ENCODE data around the gene PLLP.
"Not testable (repeated sequence)": the region's sequence is repeated elsewhere in the genome, so short reads cannot be mapped to it uniquely, and the experiment has no call there.

PLLP gene

GRCh38 chr16:57275946-57276345 is 8.5 kb downstream of the PLLP start:
- DNase-seq; H3K9me3 Mint-ChIP-seq; H3K27me3 Mint-ChIP-seq; H3K27ac Mint-ChIP-seq; ATAC-seq (replicated peaks); H3K36me3 Mint-ChIP-seq (ENCODE audit: insufficient read depth); H3K4me3 Mint-ChIP-seq: not testable (repeated sequence)
- H3K4me1 Mint-ChIP-seq (ENCODE audit: low read depth in 2 of 2): peaks cover 7 to 15% of the 10 kb centered on the region in 2 donors

GRCh38 chr16:57273826-57274225 is 10.6 kb downstream of the PLLP start:
- ATAC-seq (replicated peaks) (no peak), DNase-seq (no peak)
- H3K9me3 Mint-ChIP-seq: no peaks in the 10 kb centered on the region
- H3K4me3 Mint-ChIP-seq: no peak overlapping the region
- peaks cover 9% of the 10 kb centered on the region for H3K36me3 Mint-ChIP-seq (ENCODE audit: insufficient read depth)
- H3K27me3 Mint-ChIP-seq: no peaks in the 10 kb centered on the region
- H3K4me1 Mint-ChIP-seq (ENCODE audit: low read depth in 2 of 2): peaks cover 7 to 13% of the 10 kb centered on the region in 2 donors
- H3K27ac Mint-ChIP-seq: no peak overlapping the region

GRCh38 chr16:57273359-57273758 is 11.1 kb downstream of the PLLP start:
- H3K36me3 Mint-ChIP-seq (ENCODE audit: insufficient read depth): peaks cover 9% of the 10 kb centered on the region
- H3K4me1 Mint-ChIP-seq (ENCODE audit: low read depth in 2 of 2): peaks cover 7 to 13% of the 10 kb centered on the region in 2 donors
- DNase-seq (no peak), ATAC-seq (replicated peaks) (no peak)
- H3K27me3 Mint-ChIP-seq: no peaks in the 10 kb centered on the region
- no peak overlapping the region for H3K4me3 Mint-ChIP-seq
- H3K27ac Mint-ChIP-seq: no peak overlapping the region
- no peaks in the 10 kb centered on the region for H3K9me3 Mint-ChIP-seq

- DNase-seq (no peak), ATAC-seq (replicated peaks) (no peak)
- Mint-ChIP-seq H3K27ac (no peak overlapping the region), H3K9me3 (no peaks in the 10 kb centered on the region), H3K4me1 (ENCODE audit: low read depth in 2 of 2) (peaks cover 0 to 7% of the 10 kb centered on the region in 2 donors), H3K27me3 (no peaks in the 10 kb centered on the region), H3K36me3 (ENCODE audit: insufficient read depth) (peaks cover 9% of the 10 kb centered on the region), H3K4me3 (no peak overlapping the region)
These were observed 12.5 kb downstream of the PLLP start for GRCh38 chr16:57271867-57272495.

GRCh38 chr16:57271063-57271345 is 13.5 kb downstream of the PLLP start:
- H3K4me1 Mint-ChIP-seq (ENCODE audit: low read depth in 2 of 2): peaks cover 7 to 9% of the 10 kb centered on the region in 2 donors
- H3K9me3 Mint-ChIP-seq: no peaks in the 10 kb centered on the region
- H3K27me3 Mint-ChIP-seq: no peaks in the 10 kb centered on the region
- ATAC-seq (replicated peaks) (no peak), DNase-seq (no peak)
- no peak overlapping the region for H3K27ac Mint-ChIP-seq
- peaks cover 9% of the 10 kb centered on the region for H3K36me3 Mint-ChIP-seq (ENCODE audit: insufficient read depth)
- no peak overlapping the region for H3K4me3 Mint-ChIP-seq

GRCh38 chr16:57270221-57271062 is 14.0 kb downstream of the PLLP start:
- no peak overlapping the region for H3K4me3 Mint-ChIP-seq

GRCh38 chr16:57268804-57269800 is 15.4 kb downstream of the PLLP start:
- Mint-ChIP-seq H3K27me3 (no peaks in the 10 kb centered on the region), H3K27ac (no peak overlapping the region)

More at GRCh38 chr16:57270221-57271062, 14.0 kb downstream of the PLLP start:
- no peaks in the 10 kb centered on the region for H3K9me3 Mint-ChIP-seq
- ATAC-seq (replicated peaks) (no peak), DNase-seq (no peak)
- H3K4me1 Mint-ChIP-seq (ENCODE audit: low read depth in 2 of 2): peaks cover 7 to 9% of the 10 kb centered on the region in 2 donors
- no peak overlapping the region for H3K27ac Mint-ChIP-seq
- H3K27me3 Mint-ChIP-seq: no peaks in the 10 kb centered on the region
- H3K36me3 Mint-ChIP-seq (ENCODE audit: insufficient read depth): peaks cover 6% of the 10 kb centered on the region

GRCh38 chr16:57267343-57267742 is 17.1 kb downstream of the PLLP start:
- not testable (repeated sequence) for H3K9me3 Mint-ChIP-seq; H3K4me3 Mint-ChIP-seq; H3K36me3 Mint-ChIP-seq (ENCODE audit: insufficient read depth); DNase-seq; ATAC-seq (replicated peaks); H3K27me3 Mint-ChIP-seq; H3K27ac Mint-ChIP-seq
- H3K4me1 Mint-ChIP-seq (ENCODE audit: low read depth in 2 of 2): peaks cover 7 to 11% of the 10 kb centered on the region in 2 donors

More at GRCh38 chr16:57268804-57269800, 15.4 kb downstream of the PLLP start:
- H3K4me1 Mint-ChIP-seq (ENCODE audit: low read depth in 2 of 2): peaks cover 7 to 9% of the 10 kb centered on the region in 2 donors
- peaks cover 6% of the 10 kb centered on the region for H3K36me3 Mint-ChIP-seq (ENCODE audit: insufficient read depth)
- H3K9me3 Mint-ChIP-seq: no peaks in the 10 kb centered on the region
- H3K4me3 Mint-ChIP-seq: no peak overlapping the region
- DNase-seq: no peak
- ATAC-seq (replicated peaks): no peak

- no peak overlapping the region for H3K4me3 Mint-ChIP-seq
- ATAC-seq (replicated peaks) (peak; percentile 83), DNase-seq (no peak)
- H3K4me1 Mint-ChIP-seq (ENCODE audit: low read depth in 2 of 2): peaks cover 7 to 11% of the 10 kb centered on the region in 2 donors
- H3K36me3 Mint-ChIP-seq (ENCODE audit: insufficient read depth): no peaks in the 10 kb centered on the region
- no peaks in the 10 kb centered on the region for H3K9me3 Mint-ChIP-seq
- peak overlapping the region; percentile 81 to 82 for H3K27ac Mint-ChIP-seq
- no peaks in the 10 kb centered on the region for H3K27me3 Mint-ChIP-seq
These were observed 17.8 kb downstream of the PLLP start for GRCh38 chr16:57266531-57267260.

GRCh38 chr16:57265850-57266530 is 18.5 kb downstream of the PLLP start:
- ATAC-seq (replicated peaks) (no peak), DNase-seq (no peak)
- Mint-ChIP-seq H3K4me1 (ENCODE audit: low read depth in 2 of 2) (peaks cover 7 to 11% of the 10 kb centered on the region in 2 donors), H3K4me3 (no peak overlapping the region), H3K9me3 (no peaks in the 10 kb centered on the region), H3K27ac (peak overlapping the region; percentile 81 to 82), H3K36me3 (ENCODE audit: insufficient read depth) (no peaks in the 10 kb centered on the region), H3K27me3 (no peaks in the 10 kb centered on the region)

- Mint-ChIP-seq H3K4me1 (ENCODE audit: low read depth in 2 of 2) (peaks cover 13 to 16% of the 10 kb centered on the region in 2 donors), H3K9me3 (no peaks in the 10 kb centered on the region), H3K4me3 (no peak overlapping the region), H3K27ac (peak overlapping the region in 1 of 2 donors; percentile 82), H3K27me3 (no peaks in the 10 kb centered on the region), H3K36me3 (ENCODE audit: insufficient read depth) (no peaks in the 10 kb centered on the region)
- ATAC-seq (replicated peaks) (no peak), DNase-seq (no peak)
These were observed 19.5 kb downstream of the PLLP start for GRCh38 chr16:57264950-57265371.

- DNase-seq: no peak
- Mint-ChIP-seq H3K27ac (no peak overlapping the region), H3K36me3 (ENCODE audit: insufficient read depth) (no peaks in the 10 kb centered on the region), H3K4me3 (no peak overlapping the region), H3K27me3 (no peaks in the 10 kb centered on the region), H3K4me1 (ENCODE audit: low read depth in 2 of 2) (peaks cover 13 to 16% of the 10 kb centered on the region in 2 donors), H3K9me3 (no peaks in the 10 kb centered on the region)
- no peak for ATAC-seq (replicated peaks)
These were observed 20.1 kb downstream of the PLLP start for GRCh38 chr16:57264381-57264780.

All from effector memory CD8-positive, alpha-beta T cell (primary cell).